ENCODE results near the gene CENPF. TPM values are rescaled to one million over a fixed set of nuclear protein-coding genes. Genes with fewer than 3 reads are reported as not detected.

CENPF gene
- total and polyA plus RNA-seq, 4 donors, result 1.2 to 9.7 (median 1.9) TPM

DNA sequence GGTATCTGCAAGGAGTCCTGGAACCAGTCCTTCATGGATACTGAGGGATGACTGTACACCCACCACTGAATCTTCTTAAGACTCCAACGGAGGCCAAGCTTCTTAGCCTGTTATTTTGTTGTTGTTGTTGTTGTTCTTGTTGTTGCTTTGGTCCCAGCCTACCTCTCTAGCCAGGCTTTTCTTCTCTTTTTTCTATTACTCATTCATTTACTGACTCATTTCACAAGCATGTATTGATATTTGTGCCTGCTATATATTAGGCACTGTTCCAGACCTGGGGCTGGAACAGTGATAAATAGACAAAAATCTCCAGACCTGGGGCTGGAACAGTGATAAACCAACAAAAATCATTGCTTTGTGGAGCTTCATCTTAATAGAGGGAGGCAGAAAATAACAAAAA lies 20.4 kb downstream of the CENPF start:
- no peaks in the 10 kb centered on the region for H3K4me1 ChIP-seq (ENCODE audit: control insufficient read depth in 5 of 5, insufficient read depth in 5 of 5, low read length in 5 of 5)
- H3K27me3 ChIP-seq (ENCODE audit: control insufficient read depth in 3 of 3, insufficient read depth in 3 of 3, low read length in 2 of 3), result no peaks in the 10 kb centered on the region
- H3K4me3 ChIP-seq, result no peak overlapping the region
- H3K9me3 ChIP-seq (ENCODE audit: control insufficient read depth in 4 of 4, insufficient read depth in 3 of 4, low read length in 3 of 4), result no peaks in the 10 kb centered on the region
- no peak for DNase-seq
- H3K36me3 ChIP-seq (ENCODE audit: control insufficient read depth in 4 of 4, insufficient read depth in 4 of 4, low read length in 4 of 4), result peaks cover 0 to 26% (median 8%) of the 10 kb centered on the region in 4 donors
- TF ChIP-seq, protein P1, sequence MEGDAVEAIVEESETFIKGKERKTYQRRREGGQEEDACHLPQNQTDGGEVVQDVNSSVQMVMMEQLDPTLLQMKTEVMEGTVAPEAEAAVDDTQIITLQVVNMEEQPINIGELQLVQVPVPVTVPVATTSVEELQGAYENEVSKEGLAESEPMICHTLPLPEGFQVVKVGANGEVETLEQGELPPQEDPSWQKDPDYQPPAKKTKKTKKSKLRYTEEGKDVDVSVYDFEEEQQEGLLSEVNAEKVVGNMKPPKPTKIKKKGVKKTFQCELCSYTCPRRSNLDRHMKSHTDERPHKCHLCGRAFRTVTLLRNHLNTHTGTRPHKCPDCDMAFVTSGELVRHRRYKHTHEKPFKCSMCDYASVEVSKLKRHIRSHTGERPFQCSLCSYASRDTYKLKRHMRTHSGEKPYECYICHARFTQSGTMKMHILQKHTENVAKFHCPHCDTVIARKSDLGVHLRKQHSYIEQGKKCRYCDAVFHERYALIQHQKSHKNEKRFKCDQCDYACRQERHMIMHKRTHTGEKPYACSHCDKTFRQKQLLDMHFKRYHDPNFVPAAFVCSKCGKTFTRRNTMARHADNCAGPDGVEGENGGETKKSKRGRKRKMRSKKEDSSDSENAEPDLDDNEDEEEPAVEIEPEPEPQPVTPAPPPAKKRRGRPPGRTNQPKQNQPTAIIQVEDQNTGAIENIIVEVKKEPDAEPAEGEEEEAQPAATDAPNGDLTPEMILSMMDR (IDR thresholded peaks at IDR 0.05; ENCODE audit: control extremely low read depth, extremely low read depth), result no peak
- 92 to 96% methylated on average over 1 of the region's 1 CpG for WGBS, 2 donors
- no peak overlapping the region for H3K27ac ChIP-seq (ENCODE audit: low read depth in 1 of 2, low read length in 1 of 2)
- ATAC-seq (ENCODE audit: insufficient read depth, low FRiP score), result no peak
- H3K9ac ChIP-seq (ENCODE audit: insufficient read depth in 1 of 2, low read length in 2 of 2), result no peak overlapping the region

DNA sequence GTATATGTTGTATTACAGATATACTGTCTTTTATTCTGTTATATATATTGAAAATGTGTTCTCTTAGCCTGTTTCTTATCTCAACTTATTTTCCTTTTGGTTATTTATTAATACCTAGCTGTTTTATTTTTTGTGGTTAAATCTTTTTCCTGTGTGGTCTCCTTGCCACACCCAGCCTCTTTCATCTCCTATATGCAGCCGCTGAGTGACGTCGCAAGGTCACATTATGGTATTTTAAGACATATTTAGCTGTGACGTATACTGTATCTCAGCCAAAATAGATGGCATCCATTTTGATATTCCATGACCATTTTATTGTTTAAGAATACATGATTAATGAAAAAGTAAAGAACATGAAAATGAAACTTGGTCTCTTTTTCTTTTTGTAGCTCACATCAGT lies 29.1 kb downstream of the CENPF start:
- H3K27ac ChIP-seq (ENCODE audit: low read depth in 1 of 2, low read length in 1 of 2), result no peak overlapping the region
- peaks cover 0 to 12% (median 5%) of the 10 kb centered on the region in 4 donors for H3K36me3 ChIP-seq (ENCODE audit: control insufficient read depth in 4 of 4, insufficient read depth in 4 of 4, low read length in 4 of 4)
- H3K4me3 ChIP-seq, result no peak overlapping the region
- H3K9ac ChIP-seq (ENCODE audit: insufficient read depth in 1 of 2, low read length in 2 of 2), result no peak overlapping the region
- H3K9me3 ChIP-seq (ENCODE audit: control insufficient read depth in 4 of 4, insufficient read depth in 3 of 4, low read length in 3 of 4), result no peaks in the 10 kb centered on the region
- no peak for DNase-seq
- no peak for ATAC-seq (ENCODE audit: insufficient read depth, low FRiP score)
- TF ChIP-seq, protein P1 (IDR thresholded peaks at IDR 0.05; ENCODE audit: control extremely low read depth, extremely low read depth), result no peak
- no peaks in the 10 kb centered on the region for H3K4me1 ChIP-seq (ENCODE audit: control insufficient read depth in 5 of 5, insufficient read depth in 5 of 5, low read length in 5 of 5)
- no peaks in the 10 kb centered on the region for H3K27me3 ChIP-seq (ENCODE audit: control insufficient read depth in 3 of 3, insufficient read depth in 3 of 3, low read length in 2 of 3)
- 77 to 89% methylated on average over 4 of the region's 4 CpGs for WGBS, 2 donors

DNA sequence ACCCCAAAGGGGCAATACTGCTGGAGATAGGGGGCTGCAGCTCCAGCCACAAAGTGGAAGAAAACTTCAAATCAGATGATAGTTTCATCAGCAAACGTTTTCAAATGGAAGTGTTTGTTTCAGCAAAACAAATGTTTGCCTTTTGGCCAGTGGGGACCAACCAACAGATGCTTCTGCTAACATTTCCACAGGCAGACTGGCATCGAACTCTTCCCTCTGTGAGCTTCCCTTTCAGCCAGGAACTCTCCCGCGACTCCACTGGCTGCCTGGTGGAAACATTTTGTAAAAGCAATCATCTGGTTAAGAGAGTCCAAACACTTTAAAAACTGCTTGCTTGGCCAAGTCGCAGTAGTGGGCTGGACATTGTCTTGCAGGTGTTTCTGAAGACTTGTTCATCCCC lies 30.7 kb downstream of the CENPF start:
- Histone ChIP-seq H3K9me3 (ENCODE audit: control insufficient read depth in 4 of 4, insufficient read depth in 3 of 4, low read length in 3 of 4) (no peaks in the 10 kb centered on the region), H3K36me3 (ENCODE audit: control insufficient read depth in 4 of 4, insufficient read depth in 4 of 4, low read length in 4 of 4) (peaks cover 0 to 12% (median 5%) of the 10 kb centered on the region in 4 donors), H3K27ac (ENCODE audit: low read depth in 1 of 2, low read length in 1 of 2) (no peak overlapping the region), H3K4me3 (no peak overlapping the region), H3K4me1 (ENCODE audit: control insufficient read depth in 5 of 5, insufficient read depth in 5 of 5, low read length in 5 of 5) (no peaks in the 10 kb centered on the region), H3K27me3 (ENCODE audit: control insufficient read depth in 3 of 3, insufficient read depth in 3 of 3, low read length in 2 of 3) (no peaks in the 10 kb centered on the region), H3K9ac (ENCODE audit: insufficient read depth in 1 of 2, low read length in 2 of 2) (no peak overlapping the region)
- ATAC-seq (ENCODE audit: insufficient read depth, low FRiP score) (no peak), DNase-seq (no peak)
- TF ChIP-seq, protein P1 (IDR thresholded peaks at IDR 0.05; ENCODE audit: control extremely low read depth, extremely low read depth), result no peak
- WGBS, 2 donors, result 82 to 87% methylated on average over 5 of the region's 5 CpGs

DNA sequence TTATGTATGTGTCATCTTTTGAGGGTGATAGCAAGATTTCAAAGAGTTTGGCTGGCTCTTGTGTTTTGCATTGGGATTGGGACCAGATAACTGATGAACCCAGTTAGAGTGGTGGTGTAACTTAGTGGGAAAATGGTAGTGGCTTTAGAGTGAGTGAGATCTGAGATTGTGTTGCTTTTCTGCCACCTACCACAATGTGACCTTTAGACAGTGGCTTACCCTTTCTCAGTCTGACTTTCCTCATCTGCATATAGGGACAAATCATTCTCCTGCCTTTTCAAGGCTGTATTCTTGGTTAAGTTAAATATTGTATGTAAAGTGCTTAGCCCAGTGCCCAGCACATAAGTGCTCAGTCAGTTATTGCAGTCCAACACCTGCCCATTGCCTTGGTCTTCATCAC lies 31.3 kb downstream of the CENPF start:
- no peak overlapping the region for H3K9ac ChIP-seq (ENCODE audit: insufficient read depth in 1 of 2, low read length in 2 of 2)
- H3K9me3 ChIP-seq (ENCODE audit: control insufficient read depth in 4 of 4, insufficient read depth in 3 of 4, low read length in 3 of 4), result no peaks in the 10 kb centered on the region
- H3K4me1 ChIP-seq (ENCODE audit: control insufficient read depth in 5 of 5, insufficient read depth in 5 of 5, low read length in 5 of 5), result no peaks in the 10 kb centered on the region
- no peaks in the 10 kb centered on the region for H3K27me3 ChIP-seq (ENCODE audit: control insufficient read depth in 3 of 3, insufficient read depth in 3 of 3, low read length in 2 of 3)
- ATAC-seq (ENCODE audit: insufficient read depth, low FRiP score) (no peak), DNase-seq (no peak)
- TF ChIP-seq, protein P1 (IDR thresholded peaks at IDR 0.05; ENCODE audit: control extremely low read depth, extremely low read depth), result no peak
- peaks cover 0 to 12% (median 5%) of the 10 kb centered on the region in 4 donors for H3K36me3 ChIP-seq (ENCODE audit: control insufficient read depth in 4 of 4, insufficient read depth in 4 of 4, low read length in 4 of 4)
- no peak overlapping the region for H3K27ac ChIP-seq (ENCODE audit: low read depth in 1 of 2, low read length in 1 of 2)
- no peak overlapping the region for H3K4me3 ChIP-seq
